ENCODE measurements around the gene DSEL. TPM values are rescaled to one million over a fixed set of nuclear protein-coding genes. Genes with fewer than 3 reads are reported as not detected.

The DSEL gene
- total RNA-seq, 1 donor from 2014 or later = 6.2 TPM

DNA sequence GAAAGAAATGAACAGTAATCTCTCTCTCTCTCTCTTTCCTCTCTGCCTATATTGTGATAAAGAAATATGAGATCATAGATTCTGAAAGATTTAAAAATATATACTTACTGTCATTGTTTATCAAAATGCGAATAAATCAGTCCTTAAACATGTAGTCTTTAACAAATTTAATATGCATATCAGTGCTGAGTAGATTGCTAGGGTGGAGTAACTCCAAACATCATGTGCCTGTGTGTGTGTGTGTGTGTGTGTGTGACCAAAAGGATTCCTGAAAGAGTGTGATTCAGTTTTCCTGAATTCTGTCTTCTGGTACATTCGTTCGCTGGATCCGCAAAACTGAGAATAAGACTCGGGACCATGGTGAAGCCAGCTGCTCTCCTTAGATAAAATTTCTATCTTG is 24.0 kb upstream of the DSEL start:
- TF ChIP-seq CTCF (IDR thresholded peaks at IDR 0.05; ENCODE audit: unreplicated experiment) = no peak
- Mint-ChIP-seq H3K36me3 (ENCODE audit: insufficient read depth) (no peaks in the 10 kb centered on the region), H3K9me3 (ENCODE audit: low read depth) (no peaks in the 10 kb centered on the region), H3K27me3 (no peaks in the 10 kb centered on the region), H3K4me1 (ENCODE audit: low read depth) (no peaks in the 10 kb centered on the region), H3K27ac (no peak overlapping the region), H3K4me3 (ENCODE audit: low read depth) (no peak overlapping the region)
- no peak for DNase-seq (ENCODE audit: low spot score, unreplicated experiment)

GRCh38 chr18:67531929-67532328 is 15.4 kb upstream of the DSEL start:
- H3K9me3 Mint-ChIP-seq (ENCODE audit: low read depth) = no peaks in the 10 kb centered on the region
- H3K36me3 Mint-ChIP-seq (ENCODE audit: insufficient read depth) = no peaks in the 10 kb centered on the region
- no peak for DNase-seq (ENCODE audit: low spot score, unreplicated experiment)
- no peaks in the 10 kb centered on the region for H3K27me3 Mint-ChIP-seq
- H3K4me1 Mint-ChIP-seq (ENCODE audit: low read depth) = no peaks in the 10 kb centered on the region
- no peak overlapping the region for H3K27ac Mint-ChIP-seq
- H3K4me3 Mint-ChIP-seq (ENCODE audit: low read depth) = no peak overlapping the region
- no peak for TF ChIP-seq CTCF (IDR thresholded peaks at IDR 0.05; ENCODE audit: unreplicated experiment)

DNA sequence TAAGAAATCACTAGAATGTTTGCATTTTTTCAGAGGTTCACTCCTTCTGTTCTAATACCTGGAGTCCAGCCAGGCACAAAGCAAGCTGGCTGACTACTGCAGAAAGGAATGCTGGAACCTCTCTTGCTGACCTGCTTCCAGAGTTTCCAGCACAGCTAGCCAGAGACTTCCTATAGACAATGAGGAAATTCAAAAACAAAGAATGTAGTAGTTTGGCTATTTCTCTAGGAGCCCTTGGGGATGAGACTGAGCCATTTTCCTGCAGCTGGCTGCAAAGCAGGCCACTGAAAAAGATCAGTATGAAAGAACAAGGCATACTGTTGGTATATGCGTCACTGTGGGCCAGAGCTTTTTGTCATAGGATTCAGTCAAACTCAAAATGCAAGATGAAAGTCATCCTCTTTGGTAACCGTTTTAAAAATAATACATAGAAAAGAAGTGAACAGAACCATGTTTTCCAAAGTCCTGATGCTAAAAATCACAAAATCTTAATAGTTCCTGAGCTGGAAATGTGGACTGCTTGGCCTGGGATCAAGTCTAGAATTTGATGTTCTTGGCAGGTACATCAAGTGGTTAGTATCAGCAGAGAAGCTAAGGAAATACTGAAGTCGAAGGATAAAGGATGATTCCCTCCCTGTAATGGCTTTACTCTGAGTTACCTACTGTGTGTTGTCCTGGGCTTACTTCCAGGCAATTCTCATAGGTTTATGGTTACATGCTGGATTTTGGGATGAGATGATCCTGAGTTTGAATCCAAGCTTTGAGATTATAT is 9.0 kb upstream of the DSEL start:
- DNase-seq (ENCODE audit: low spot score, unreplicated experiment) = no peak
- Mint-ChIP-seq H3K4me1 (ENCODE audit: low read depth) (no peaks in the 10 kb centered on the region), H3K27me3 (no peaks in the 10 kb centered on the region), H3K27ac (no peak overlapping the region), H3K9me3 (ENCODE audit: low read depth) (no peaks in the 10 kb centered on the region), H3K4me3 (ENCODE audit: low read depth) (no peak overlapping the region), H3K36me3 (ENCODE audit: insufficient read depth) (no peaks in the 10 kb centered on the region)
- no peak for TF ChIP-seq CTCF (IDR thresholded peaks at IDR 0.05; ENCODE audit: unreplicated experiment)

GRCh38 chr18:67520351-67520921 is 3.9 kb upstream of the DSEL start:
- Mint-ChIP-seq H3K4me1 (ENCODE audit: low read depth) (peaks cover 13% of the 10 kb centered on the region), H3K9me3 (ENCODE audit: low read depth) (no peaks in the 10 kb centered on the region), H3K4me3 (ENCODE audit: low read depth) (no peak overlapping the region)

GRCh38 chr18:67519592-67519991 is 3.1 kb upstream of the DSEL start:
- Mint-ChIP-seq H3K4me1 (ENCODE audit: low read depth) (peaks cover 16% of the 10 kb centered on the region), H3K36me3 (ENCODE audit: insufficient read depth) (no peaks in the 10 kb centered on the region), H3K27me3 (peaks cover 27% of the 10 kb centered on the region), H3K27ac (no peak overlapping the region), H3K4me3 (ENCODE audit: low read depth) (no peak overlapping the region), H3K9me3 (ENCODE audit: low read depth) (no peaks in the 10 kb centered on the region)
- TF ChIP-seq CTCF (IDR thresholded peaks at IDR 0.05; ENCODE audit: unreplicated experiment) = no peak
- no peak for DNase-seq (ENCODE audit: low spot score, unreplicated experiment)

More at GRCh38 chr18:67520351-67520921, 3.9 kb upstream of the DSEL start:
- Mint-ChIP-seq H3K27ac (no peak overlapping the region), H3K36me3 (ENCODE audit: insufficient read depth) (no peaks in the 10 kb centered on the region), H3K27me3 (peaks cover 23% of the 10 kb centered on the region)
- no peak for DNase-seq (ENCODE audit: low spot score, unreplicated experiment)
- TF ChIP-seq CTCF (IDR thresholded peaks at IDR 0.05; ENCODE audit: unreplicated experiment) = no peak
